NCI-H1436 (cell line): ENCODE measurements around the gene RADIL.
A peak's percentile ranks its signal among the peaks of the same experiment; 100 is the strongest.

Source experiments
- DNase-seq: peaks from one replicate; lab custom pipeline; 2025; lab: John Stamatoyannopoulos, UW

The RADIL gene

GRCh38 chr7:4831723-4832495, 51.6 kb downstream of the RADIL start:
- no peak for DNase-seq

GRCh38 chr7:4830176-4830575, 53.3 kb downstream of the RADIL start:
- DNase-seq = peak; percentile 36

GRCh38 chr7:4828720-4829383, 54.7 kb downstream of the RADIL start:
- DNase-seq = no peak

- no peak for DNase-seq
Observed at GRCh38 chr7:4825081-4825480, 58.4 kb downstream of the RADIL start.

GRCh38 chr7:4824120-4824775, 59.3 kb downstream of the RADIL start:
- DNase-seq = no peak

- no peak for DNase-seq
Observed at GRCh38 chr7:4823441-4824119, 59.9 kb downstream of the RADIL start.

GRCh38 chr7:4822677-4823076, 60.8 kb downstream of the RADIL start:
- peak; percentile 11 for DNase-seq

GRCh38 chr7:4820967-4821471, 62.5 kb downstream of the RADIL start:
- no peak for DNase-seq

GRCh38 chr7:4820405-4820966, 63.0 kb downstream of the RADIL start:
- DNase-seq = no peak

- no peak for DNase-seq
Observed at GRCh38 chr7:4819560-4820404, 63.7 kb downstream of the RADIL start.

- no peak for DNase-seq
Observed at GRCh38 chr7:4818000-4818794, 65.3 kb downstream of the RADIL start.

- DNase-seq = no peak
Observed at GRCh38 chr7:4817178-4817901, 66.2 kb downstream of the RADIL start.

- no peak for DNase-seq
Observed at GRCh38 chr7:4816419-4817080, 67.0 kb downstream of the RADIL start.

- DNase-seq = no peak
Observed at GRCh38 chr7:4815609-4816418, 67.7 kb downstream of the RADIL start.

- DNase-seq = no peak
Observed at GRCh38 chr7:4815121-4815520, 68.4 kb downstream of the RADIL start.

GRCh38 chr7:4814433-4814832, 69.1 kb downstream of the RADIL start:
- no peak for DNase-seq

- DNase-seq = no peak
Observed at GRCh38 chr7:4809666-4810065, 73.8 kb downstream of the RADIL start.

- DNase-seq = no peak
Observed at GRCh38 chr7:4809091-4809591, 74.4 kb downstream of the RADIL start.
